Heart left ventricle (tissue), 16 donors: ENCODE measurements around the gene KCNJ5. TPM values are rescaled to one million over a fixed set of nuclear protein-coding genes. Genes with fewer than 3 reads are reported as not detected.

Experiments
- ATAC-seq, 4 donors: fragments of 200-7000 bp; cut with Tn5 transposase; one replicate each; pipeline ENCODE4 v1.9.1; 2020 to 2022; ENCODE audit warnings: moderate library complexity in 4 of 4, mild to moderate bottlenecking in 3 of 4, moderate number of reproducible peaks in 1 of 4
- DNase-seq, 5 donors: peaks; one replicate each; pipeline ENCODE4 v3.0.0-alpha.2; 2020
- H3K27ac ChIP-seq, 12 donors: fragments of 200-600 bp; sonication (generic) in 4 of 12; one replicate each; pipeline versions ENCODE4 v1.5.0 to v1.8.0; 2016 to 2022; ENCODE audit warnings: mild to moderate bottlenecking in 2 of 12
- H3K27me3 ChIP-seq, 9 donors: fragments of 200-600 bp; sonication (generic) in 2 of 9; one replicate each; pipeline versions ENCODE4 v1.5.1 to v1.8.0; 2016 to 2022; ENCODE audit warnings: mild to moderate bottlenecking in 3 of 9
- H3K36me3 ChIP-seq, 9 donors: fragments of 200-600 bp; sonication (generic) in 2 of 9; one replicate each; pipeline versions ENCODE4 v1.5.0 to v1.8.0; 2018 to 2022; ENCODE audit warnings: mild to moderate bottlenecking in 2 of 9
- H3K4me1 ChIP-seq, 12 donors: fragments of 200-600 bp; sonication (generic) in 4 of 12; one replicate each; pipeline versions ENCODE4 v1.5.0 to v1.8.0; 2016 to 2022; ENCODE audit warnings: mild to moderate bottlenecking in 3 of 12
- H3K4me3 ChIP-seq, 12 donors: fragments of 200-600 bp; sonication (generic) in 4 of 12; one replicate each; pipeline versions ENCODE4 v1.5.0 to v1.8.0; 2017 to 2022; ENCODE audit warnings: mild to moderate bottlenecking in 9 of 12, moderate library complexity in 4 of 12
- H3K9me3 ChIP-seq, 12 donors: fragments of 200-600 bp; sonication (generic) in 4 of 12; one replicate each; pipeline versions ENCODE4 v1.5.0 to v1.8.0; 2016 to 2022; ENCODE audit warnings: mild to moderate bottlenecking in 1 of 12
- CTCF ChIP-seq, 12 donors: fragments of 200-600 bp; sonication (generic) in 4 of 12; IDR thresholded peaks; one replicate each; pipeline versions ENCODE4 v1.5.0 to v1.8.0; 2018 to 2022; ENCODE audit warnings: antibody characterized with exemption in 12 of 12, mild to moderate bottlenecking in 5 of 12
- POLR2A ChIP-seq, 2 donors: fragments of 450-650 bp; IDR thresholded peaks; one replicate each; pipeline ENCODE4 v1.6.1; 2017; ENCODE audit warnings: antibody characterized with exemption in 2 of 2, mild to moderate bottlenecking in 2 of 2, moderate library complexity in 2 of 2
- WGBS, 4 donors: extraction: QIAGEN DNeasy Blood & Tissue Kit in 2 of 4; methylation state at CpG; one replicate each; pipeline versions ENCODE4 v1.1.5 to v1.1.7; 2013 to 2018; 5-methylcytosine and 5-hydroxymethylcytosine counted together
- intact Hi-C, 10 donors: fragments of 100-400 bp; cut with DNase I; formaldehyde crosslinking; loops; one replicate each; pipeline versions ENCODE4 v1.11.1 to v1.14.2; 2022
- polyA plus RNA-seq, 2 donors: library from polyadenylated mRNA; stranded (reverse); fragments of 200-250 nt; gene quantifications; one replicate each; pipeline ENCODE4 v1.2.3, GENCODE V29; 2013
- total RNA-seq, 9 donors: library from RNA; depleted of rRNA in 2 of 9; stranded (reverse); fragments of >200 nt in 2 of 9; fragmentation: NEBNext Ultra II Directional in 3 of 9; extraction: Animal tissue kit (Norgen Biotek cat#: 25700) in 3 of 9; gene quantifications; one replicate each; pipeline versions ENCODE4 v1.1.0 to v1.2.4, GENCODE V29; 2016 to 2023
- donor health status: ischemic (EF 13 %, LVEDD 7.1; RV severe dilation, severe dysfunction).
- donor health status: healthy with polysubstance abuse.
- donor health status: DM: no; HTN: yes; CAD: no.
- donor health status: DM: no; HTN: no; CAD: no.
- donor health status: ischemic (EF 25% LVEDD 6.9; RV normal size, moderate dysfunction).
- donor health status: ischemic (EF 25% LVEDD 5.7; RV mildly dilated, moderate dysfunction).
- donor health status: healthy.
- donor health status: DM: yes; HTN: yes; CAD: no.
- donor health status: ischemic (EF 35%, LVEDD 5.7; RV mildly dilated, moderate dysfunction).
- donor health status: nonischemic (EF 11% LVEDD 7.7; RV severe dilation, severe dysfunction).
- donor health status: DM: yes; HTN: yes; CAD: no.
- donor health status: PGD.
- donor health status: ischemic (EF 29% LVEDD 5.4; RV normal size, mild dysfunction).
- donor health status: nonischemic (EF 23%, LVEDD 6.1; RV moderate dilation, normal function).

Gene KCNJ5
- total and polyA plus RNA-seq, 11 donors, result 1.4 to 29.4 (median 6.0) TPM

GRCh38 chr11:128871168-128871610 lies 20.0 kb upstream of the KCNJ5 start:
- TF ChIP-seq CTCF (IDR thresholded peaks at IDR 0.05) (no peak), POLR2A (IDR thresholded peaks at IDR 0.05) (no peak)
- DNase-seq (no peak), ATAC-seq (no peak)
- WGBS, 4 donors, result 73 to 84% (median 81%) methylated on average over 6 of the region's 6 CpGs
- Histone ChIP-seq H3K9me3 (no peaks in the 10 kb centered on the region), H3K36me3 (no peaks in the 10 kb centered on the region), H3K27me3 (no peaks in the 10 kb centered on the region), H3K27ac (no peak overlapping the region), H3K4me1 (no peaks in the 10 kb centered on the region), H3K4me3 (no peak overlapping the region)
- intact Hi-C loops, result loop anchor here in 1 of 10 donors (10.0 kb wide), 1 partner anchor 1376 kb away; no protein-coding TSS in a partner anchor

DNA sequence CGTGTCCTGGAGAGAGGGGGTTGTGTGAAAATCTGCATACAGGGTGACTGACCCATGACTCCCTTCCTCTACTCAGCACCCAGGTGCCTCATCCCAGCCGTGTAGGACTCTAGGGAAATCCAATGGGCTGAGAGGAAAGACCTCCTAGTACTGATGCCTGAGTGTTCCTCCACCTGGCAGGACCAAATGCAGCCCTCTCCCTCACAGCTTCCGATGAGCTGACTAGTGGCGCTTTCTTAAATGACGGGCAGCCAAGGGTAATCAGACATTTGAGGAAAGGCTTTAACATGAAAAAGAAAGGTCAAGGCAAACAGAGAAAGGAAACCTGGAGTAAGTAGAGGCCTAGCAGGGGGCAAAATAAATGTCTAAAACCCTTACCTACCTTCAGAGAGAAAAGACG lies 19.1 kb upstream of the KCNJ5 start:
- no peak for TF ChIP-seq POLR2A (IDR thresholded peaks at IDR 0.05)
- no peak for TF ChIP-seq CTCF (IDR thresholded peaks at IDR 0.05)
- H3K36me3 ChIP-seq, result no peaks in the 10 kb centered on the region
- no peak overlapping the region for H3K27ac ChIP-seq
- intact Hi-C loops, result loop anchor here in 1 of 10 donors (10.0 kb wide), 1 partner anchor 1377 kb away; no protein-coding TSS in a partner anchor
- WGBS, 4 donors, result 82 to 90% (median 86%) methylated on average over 6 of the region's 6 CpGs
- no peaks in the 10 kb centered on the region for H3K4me1 ChIP-seq
- no peak overlapping the region for H3K4me3 ChIP-seq
- ATAC-seq, result no peak
- DNase-seq, result no peak
- no peaks in the 10 kb centered on the region for H3K9me3 ChIP-seq
- H3K27me3 ChIP-seq, result no peaks in the 10 kb centered on the region

DNA sequence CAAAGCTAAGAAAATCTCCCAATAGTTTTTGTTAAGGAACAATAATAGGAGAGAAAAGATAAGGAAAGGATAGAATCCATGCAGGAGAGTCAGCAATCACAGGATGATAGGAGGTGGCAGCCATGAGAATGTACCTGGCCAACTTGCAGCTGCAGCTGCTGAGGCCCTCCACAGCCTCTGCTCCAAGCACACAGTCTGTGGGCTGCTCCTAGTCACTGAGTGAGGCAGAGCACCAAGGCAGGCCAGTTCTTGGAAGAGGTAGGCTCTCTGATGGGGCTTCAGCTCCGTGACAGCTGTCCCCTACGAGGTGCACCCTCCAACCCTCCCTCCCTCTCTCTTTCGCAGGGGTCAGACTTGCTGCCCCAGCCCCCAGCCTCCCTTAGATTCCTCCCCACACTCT lies 18.6 kb upstream of the KCNJ5 start:
- no peak for TF ChIP-seq POLR2A (IDR thresholded peaks at IDR 0.05)
- no peak for TF ChIP-seq CTCF (IDR thresholded peaks at IDR 0.05)
- no peaks in the 10 kb centered on the region for H3K4me1 ChIP-seq
- H3K27me3 ChIP-seq, result no peaks in the 10 kb centered on the region
- DNase-seq (no peak), ATAC-seq (no peak)
- H3K9me3 ChIP-seq, result no peaks in the 10 kb centered on the region
- H3K27ac ChIP-seq, result no peak overlapping the region
- H3K36me3 ChIP-seq, result no peaks in the 10 kb centered on the region
- WGBS, 4 donors, result 80 to 93% (median 86%) methylated on average over 3 of the region's 3 CpGs
- intact Hi-C loops, result loop anchor here in 1 of 10 donors (10.0 kb wide), 1 partner anchor 1378 kb away; no protein-coding TSS in a partner anchor
- no peak overlapping the region for H3K4me3 ChIP-seq

GRCh38 chr11:128874427-128874826 lies 16.7 kb upstream of the KCNJ5 start:
- Histone ChIP-seq H3K27ac (no peak overlapping the region), H3K9me3 (no peaks in the 10 kb centered on the region), H3K4me1 (no peaks in the 10 kb centered on the region), H3K4me3 (no peak overlapping the region), H3K27me3 (peaks cover 0 to 6% (median 0%) of the 10 kb centered on the region in 9 donors), H3K36me3 (no peaks in the 10 kb centered on the region)
- DNase-seq, result no peak
- WGBS, 4 donors, result 57 to 60% (median 58%) methylated on average over 3 of the region's 3 CpGs
- TF ChIP-seq POLR2A (IDR thresholded peaks at IDR 0.05), result no peak
- no peak for TF ChIP-seq CTCF (IDR thresholded peaks at IDR 0.05)
- intact Hi-C loops, result loop anchor here in 1 of 10 donors (10.0 kb wide), 1 partner anchor 1380 kb away; no protein-coding TSS in a partner anchor
- ATAC-seq, result no peak
